IPS-11a (cell line): Measurements from ENCODE around the gene PAK1.
"Not testable (repeated sequence)": the region's sequence is repeated elsewhere in the genome, so short reads cannot be mapped to it uniquely, and the experiment has no call there.

Experiments used
- H3K4me3 ChIP-seq: one replicate; pipeline ENCODE4 v1.5.1; 2013; ENCODE audit warnings: low read depth, low read length, control low read depth

The PAK1 gene

DNA sequence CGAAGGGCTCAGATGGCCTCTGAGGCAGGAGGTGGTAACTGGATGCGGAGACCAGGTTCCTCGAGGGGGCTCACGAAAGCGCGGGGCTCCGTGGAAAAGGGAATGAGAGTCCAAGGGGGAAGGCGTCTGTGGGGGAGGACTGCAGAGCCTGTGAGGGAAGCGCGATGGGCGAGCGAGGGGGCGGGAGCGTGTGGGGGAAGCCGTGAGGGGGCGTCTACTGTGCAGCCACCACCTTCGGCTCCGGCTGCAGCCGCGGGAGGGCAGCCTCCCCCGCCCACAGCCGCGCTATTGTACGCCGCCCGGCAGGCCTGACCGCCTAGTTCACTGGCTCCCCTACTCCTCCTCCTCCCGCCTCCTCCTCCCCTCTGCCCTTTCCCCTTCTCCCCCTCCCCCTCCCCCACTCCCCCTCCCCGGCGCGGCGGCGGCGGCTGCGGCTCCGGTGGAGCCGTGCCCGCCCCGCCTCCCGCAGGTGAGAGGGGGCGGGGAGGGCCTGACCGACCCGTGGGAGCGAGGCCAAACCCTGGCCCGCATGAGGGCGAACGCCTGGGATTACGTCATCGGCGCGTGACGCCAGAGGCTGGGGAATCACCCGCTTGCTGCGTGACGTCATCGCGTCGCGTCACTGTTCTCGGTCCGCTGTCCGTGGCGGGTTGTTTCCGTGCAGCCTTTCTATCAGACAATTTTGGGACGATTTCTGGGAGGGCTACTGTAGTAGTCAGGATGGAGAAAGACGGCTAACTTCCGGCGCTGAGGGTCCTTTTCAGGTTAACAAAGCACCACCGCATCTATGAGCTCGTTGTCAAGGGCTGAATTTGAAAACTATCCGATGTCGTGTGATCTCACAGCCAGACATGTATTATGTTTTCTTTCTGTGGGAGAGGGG lies at the start of gene PAK1:
Gene PAK1 (minus strand): TSS at position 294 of the 883 bp plus-strand sequence. CDS start 81,574 bp downstream, outside the sequence.
- H3K4me3 ChIP-seq, result peak within 1 kb of the TSS; percentile 80

- no peak overlapping the region for H3K4me3 ChIP-seq
These were observed 48.3 kb upstream of the PAK1 start for GRCh38 chr11:77522215-77522614.

- H3K4me3 ChIP-seq, result no peak overlapping the region
These were observed 46.0 kb upstream of the PAK1 start for GRCh38 chr11:77519847-77520246.

GRCh38 chr11:77518471-77518870 lies 44.6 kb upstream of the PAK1 start:
- H3K4me3 ChIP-seq, result no peak overlapping the region

- no peak overlapping the region for H3K4me3 ChIP-seq
These were observed 43.9 kb upstream of the PAK1 start for GRCh38 chr11:77517753-77518152.

- no peak overlapping the region for H3K4me3 ChIP-seq
These were observed 43.3 kb upstream of the PAK1 start for GRCh38 chr11:77517226-77517625.

DNA sequence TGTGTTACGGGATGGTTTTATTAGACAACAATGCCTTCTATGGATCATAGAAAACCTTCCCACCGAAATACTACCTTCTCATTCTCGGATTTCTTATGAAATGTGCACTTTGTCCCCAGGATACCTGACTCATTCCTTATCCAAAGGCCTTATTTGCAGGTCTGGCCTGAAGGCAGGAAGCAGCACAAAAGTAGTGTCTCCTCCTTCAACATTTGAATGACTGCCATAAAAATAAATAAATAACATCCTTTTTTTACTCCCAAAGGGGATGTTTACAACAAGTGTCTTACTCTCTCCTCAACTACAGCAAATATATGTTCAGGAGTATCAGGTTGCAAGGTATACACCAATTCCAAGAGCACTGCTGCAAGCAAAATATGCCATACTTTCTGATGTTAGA lies 41.6 kb upstream of the PAK1 start:
- H3K4me3 ChIP-seq, result no peak overlapping the region

DNA sequence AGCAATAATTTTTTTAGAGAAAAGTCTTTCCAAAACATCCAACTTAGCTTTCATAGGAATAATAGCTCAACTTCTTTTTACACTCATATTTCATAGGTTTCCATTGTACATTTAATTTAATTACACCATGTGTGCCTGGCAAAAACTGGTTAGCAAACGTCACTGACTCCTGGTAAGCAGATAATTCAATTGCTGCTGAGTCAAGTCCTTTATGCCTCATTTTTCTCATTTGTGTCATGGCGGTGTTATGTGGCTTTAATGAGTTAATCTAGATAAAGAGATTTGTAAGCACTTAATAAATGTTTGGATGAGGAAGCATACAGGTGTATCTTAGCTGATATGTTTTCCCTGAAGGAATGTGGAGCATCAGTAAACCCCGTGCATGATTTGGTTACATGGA lies 41.2 kb upstream of the PAK1 start:
- H3K4me3 ChIP-seq, result no peak overlapping the region

DNA sequence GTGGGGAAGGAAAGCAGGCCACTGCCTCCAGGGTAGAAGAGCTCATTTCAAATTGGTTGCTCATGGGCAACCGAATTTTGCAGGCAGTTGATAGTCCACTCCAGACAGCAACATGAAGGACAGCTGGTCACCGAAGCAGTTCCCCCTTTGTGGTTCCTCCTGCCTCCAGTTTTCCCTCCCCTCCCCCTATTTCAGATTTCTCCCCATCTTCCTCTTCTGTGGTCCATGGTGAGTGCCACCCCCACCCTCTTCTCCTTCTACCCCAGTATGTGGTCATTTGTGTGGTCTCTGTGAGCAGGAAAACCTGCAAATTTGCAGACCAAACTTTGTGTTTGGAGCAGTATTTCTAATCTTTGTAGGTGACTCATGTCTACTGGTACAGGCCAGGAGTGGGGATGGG lies 38.2 kb upstream of the PAK1 start:
- no peak overlapping the region for H3K4me3 ChIP-seq

- H3K4me3 ChIP-seq, result no peak overlapping the region
These were observed 37.0 kb upstream of the PAK1 start for GRCh38 chr11:77510851-77511250.

- no peak overlapping the region for H3K4me3 ChIP-seq
These were observed 36.2 kb upstream of the PAK1 start for GRCh38 chr11:77510095-77510494.

DNA sequence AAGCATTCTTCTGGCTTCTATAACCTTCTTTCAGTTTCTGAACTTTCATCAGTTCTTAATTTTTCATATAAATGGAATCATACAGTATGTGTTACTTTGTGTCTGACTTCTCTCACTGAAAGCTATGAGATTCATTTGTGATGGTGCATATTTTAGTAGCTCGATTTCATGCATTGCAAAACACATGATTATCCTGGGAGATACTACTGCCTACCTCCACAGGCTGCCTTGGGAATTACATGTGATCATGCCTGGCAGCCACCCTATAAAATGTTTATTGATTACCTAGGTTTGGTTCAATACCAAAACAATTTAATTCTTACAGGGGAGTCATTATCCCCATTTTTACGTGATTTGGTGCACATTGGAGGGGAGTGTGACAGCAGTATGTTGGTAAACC lies 34.1 kb upstream of the PAK1 start:
- H3K4me3 ChIP-seq, result no peak overlapping the region

- H3K4me3 ChIP-seq, result no peak overlapping the region
These were observed 33.0 kb upstream of the PAK1 start for GRCh38 chr11:77506857-77507256.

- H3K4me3 ChIP-seq, result no peak overlapping the region
These were observed 32.1 kb upstream of the PAK1 start for GRCh38 chr11:77505956-77506355.

GRCh38 chr11:77503006-77503405 lies 29.1 kb upstream of the PAK1 start:
- no peak overlapping the region for H3K4me3 ChIP-seq

GRCh38 chr11:77502346-77502905 lies 28.5 kb upstream of the PAK1 start:
- no peak overlapping the region for H3K4me3 ChIP-seq

- H3K4me3 ChIP-seq, result no peak overlapping the region
These were observed 27.9 kb upstream of the PAK1 start for GRCh38 chr11:77501758-77502157.

DNA sequence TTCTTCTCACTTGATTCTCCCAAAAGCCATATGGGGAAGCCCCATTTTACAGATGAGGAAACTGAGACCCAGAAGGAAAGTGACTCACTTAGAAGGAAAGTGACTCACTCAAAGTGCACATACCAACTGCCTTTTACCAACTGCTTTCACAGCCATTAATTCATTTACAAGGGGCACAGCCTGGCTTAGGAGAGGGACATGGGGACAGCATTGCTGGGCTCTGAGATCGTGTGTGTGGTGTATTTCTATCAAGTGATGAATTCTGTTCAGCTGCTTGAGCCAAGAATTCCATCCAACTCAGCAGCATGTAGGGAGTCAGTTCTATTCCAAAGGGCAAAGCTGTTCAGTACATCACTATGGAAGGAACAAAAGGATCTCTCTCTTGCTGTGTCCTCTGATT lies 23.5 kb upstream of the PAK1 start:
- no peak overlapping the region for H3K4me3 ChIP-seq

DNA sequence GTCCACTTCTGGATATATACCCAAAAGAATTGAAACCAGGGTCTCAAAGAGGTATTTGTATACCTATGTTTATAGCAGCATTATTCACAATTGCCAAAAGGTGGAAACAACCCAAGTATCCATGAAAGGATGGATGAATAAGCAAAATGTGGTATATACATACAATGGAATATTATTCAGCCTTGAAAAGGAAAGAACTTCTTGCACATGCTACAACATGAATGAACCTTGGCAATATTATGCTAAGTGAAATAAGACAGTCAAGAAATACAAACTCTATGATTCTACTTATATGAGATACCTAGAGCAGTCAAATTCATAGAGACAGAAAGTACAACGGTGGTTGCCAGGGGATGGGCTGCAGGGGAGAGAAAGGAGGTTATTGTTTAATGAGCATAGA lies 21.6 kb upstream of the PAK1 start:
- H3K4me3 ChIP-seq, result no peak overlapping the region

DNA sequence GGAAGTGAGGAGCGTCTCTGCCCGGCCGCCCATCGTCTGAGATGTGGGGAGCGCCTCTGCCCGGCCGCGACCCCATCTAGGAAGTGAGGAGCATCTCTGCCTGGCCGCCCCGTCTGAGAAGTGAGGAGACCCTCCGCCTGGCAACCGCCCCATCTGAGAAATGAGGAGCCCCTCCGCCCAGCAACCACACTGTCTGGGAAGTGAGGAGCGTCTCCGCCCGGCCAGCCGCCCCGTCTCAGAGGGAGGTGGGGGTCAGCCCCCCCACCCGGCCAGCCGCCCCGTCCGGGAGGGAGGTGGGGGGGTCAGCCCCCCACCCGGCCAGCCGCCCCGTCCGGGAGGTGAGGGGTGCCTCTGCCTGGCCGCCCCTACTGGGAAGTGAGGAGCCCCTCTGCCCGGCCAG lies 16.1 kb upstream of the PAK1 start:
- not testable (repeated sequence) for H3K4me3 ChIP-seq

DNA sequence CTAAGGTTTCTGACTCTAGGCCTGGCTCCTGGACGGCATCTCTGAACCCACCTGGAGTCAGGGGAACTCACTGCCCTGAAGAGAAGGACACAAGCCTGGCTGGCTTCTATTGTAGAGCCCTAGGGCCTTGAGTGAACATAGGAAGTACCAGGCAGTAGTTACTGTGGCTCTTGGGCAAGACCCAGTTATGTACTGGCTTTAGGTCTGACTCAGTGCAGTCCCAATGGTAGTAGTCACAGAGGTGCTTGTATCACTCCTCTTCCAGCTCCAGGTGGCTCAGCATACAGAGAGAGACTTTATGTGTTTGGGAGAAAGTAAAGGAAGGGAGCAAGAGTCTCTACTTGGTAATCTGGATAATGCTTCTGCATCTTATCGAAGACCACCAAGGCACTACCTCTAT lies 13.9 kb upstream of the PAK1 start:
- no peak overlapping the region for H3K4me3 ChIP-seq

GRCh38 chr11:77479746-77480352 lies 6.0 kb upstream of the PAK1 start:
- H3K4me3 ChIP-seq, result no peak overlapping the region
